Measurements from ENCODE around the gene MAGI3.

Gene MAGI3

GRCh38 chr1:113662101-113662500, 271.8 kb downstream of the MAGI3 start:
- no peak for DNase-seq

GRCh38 chr1:113663165-113663951, 273.0 kb downstream of the MAGI3 start:
- DNase-seq = no peak

- DNase-seq = no peak
Observed at GRCh38 chr1:113665071-113665470, 274.8 kb downstream of the MAGI3 start.

GRCh38 chr1:113666126-113666525, 275.8 kb downstream of the MAGI3 start:
- no peak for DNase-seq

GRCh38 chr1:113669988-113670387, 279.7 kb downstream of the MAGI3 start:
- DNase-seq = no peak

- DNase-seq = no peak
Observed at GRCh38 chr1:113670650-113671049, 280.3 kb downstream of the MAGI3 start.

GRCh38 chr1:113672491-113672890, 282.2 kb downstream of the MAGI3 start:
- no peak for DNase-seq

GRCh38 chr1:113674591-113674990, 284.3 kb downstream of the MAGI3 start:
- DNase-seq = no peak

DNA sequence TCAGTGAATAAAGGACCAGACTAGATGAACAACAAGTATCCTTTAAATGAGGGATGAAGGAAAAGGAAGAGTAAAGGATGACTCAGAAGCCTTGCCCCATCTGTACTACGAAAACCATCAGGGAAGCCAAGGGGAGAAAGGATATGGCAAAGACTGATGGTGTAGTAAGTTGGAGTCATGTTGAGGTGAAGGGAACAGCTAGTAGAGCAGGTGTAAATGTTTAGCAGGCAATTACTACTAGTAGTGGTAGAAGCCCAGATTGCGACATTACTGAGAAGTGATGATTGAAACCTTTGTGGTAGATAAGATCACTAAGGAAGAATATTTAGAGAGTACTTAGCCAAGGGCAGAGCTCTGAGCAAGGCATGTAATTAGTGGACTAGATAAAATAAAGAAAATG, 285.0 kb downstream of the MAGI3 start:
- no peak for DNase-seq

- DNase-seq = no peak
Observed at GRCh38 chr1:113676524-113676923, 286.2 kb downstream of the MAGI3 start.

- no peak for DNase-seq
Observed at GRCh38 chr1:113677250-113678158, 287.2 kb downstream of the MAGI3 start.

- DNase-seq = no peak
Observed at GRCh38 chr1:113678159-113678469, 287.8 kb downstream of the MAGI3 start.

GRCh38 chr1:113681596-113682337, 291.5 kb downstream of the MAGI3 start:
- DNase-seq = no peak

GRCh38 chr1:113683384-113684152, 293.3 kb downstream of the MAGI3 start:
- DNase-seq = no peak

DNA sequence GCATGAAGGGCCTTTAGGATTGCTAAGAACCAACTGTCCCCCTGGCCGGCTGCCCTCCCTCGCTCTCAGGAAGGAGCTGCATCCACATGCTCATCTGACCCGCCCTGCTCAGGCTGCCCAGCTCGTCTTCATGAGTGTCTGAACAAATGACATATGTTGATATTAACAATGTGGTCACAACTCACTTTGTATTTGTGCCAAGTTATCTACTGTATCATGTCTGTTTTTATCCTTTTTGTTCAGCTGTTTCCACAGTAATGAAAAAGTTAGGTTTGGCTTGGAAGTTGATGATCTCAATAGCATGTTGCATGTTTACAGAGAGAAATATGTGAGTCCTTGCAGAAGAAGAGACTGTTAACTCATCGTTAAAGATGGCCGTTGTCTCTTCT, 293.8 kb downstream of the MAGI3 start:
- DNase-seq = no peak

- no peak for DNase-seq
Observed at GRCh38 chr1:113686891-113687618, 296.7 kb downstream of the MAGI3 start.

DNA sequence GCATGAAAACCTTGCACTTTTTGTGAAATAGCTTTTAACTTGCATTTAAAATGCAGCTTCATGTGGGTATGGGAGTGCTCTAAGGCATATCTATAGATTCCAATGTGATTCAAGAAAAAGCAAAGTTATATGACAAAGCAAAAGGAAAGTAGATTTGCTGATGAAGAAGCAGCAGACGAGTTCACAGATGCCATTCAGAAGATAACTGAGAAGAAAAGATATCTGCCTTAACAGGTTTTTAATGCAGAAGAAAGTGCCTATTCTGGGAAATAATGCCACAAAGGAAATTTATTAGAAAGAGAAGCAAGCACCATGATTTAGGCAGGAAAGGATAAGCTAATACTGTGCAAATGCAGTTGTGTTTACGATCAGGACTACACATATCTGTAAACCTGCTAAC, 300.9 kb downstream of the MAGI3 start:
- no peak for DNase-seq

- DNase-seq = no peak
Observed at GRCh38 chr1:113692342-113692741, 302.0 kb downstream of the MAGI3 start.

- no peak for DNase-seq
Observed at GRCh38 chr1:113692824-113693431, 302.6 kb downstream of the MAGI3 start.

- no peak for DNase-seq
Observed at GRCh38 chr1:113694910-113695309, 304.6 kb downstream of the MAGI3 start.

DNA sequence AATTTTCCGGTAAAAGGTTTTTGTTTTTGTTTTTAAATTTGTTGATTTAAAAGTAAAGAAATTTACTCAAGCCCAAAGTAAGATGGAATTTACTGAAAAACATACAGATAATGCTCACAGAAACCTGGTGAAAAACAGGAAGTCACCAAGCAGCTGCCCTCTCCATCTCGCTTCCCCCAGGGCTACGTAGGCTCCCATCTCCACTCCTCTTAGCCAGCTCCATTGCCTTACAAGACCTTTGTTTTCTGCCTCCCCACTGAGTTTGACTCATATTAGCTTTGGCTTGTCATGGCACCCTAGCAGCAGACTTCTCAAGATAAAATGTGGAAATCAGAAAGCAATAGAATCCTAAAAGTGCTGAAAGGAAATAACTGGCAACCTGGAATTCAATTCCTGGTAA, 311.1 kb downstream of the MAGI3 start:
- DNase-seq = no peak

All from activated naive CD4-positive, alpha-beta T cell treated with anti-CD3 and anti-CD28 coated beads, Interleukin-2, amount 50 U/mL, for 16 hours (primary cell).